COLO668 (cell line): Measurements from ENCODE around the gene ARHGEF2.

Source experiments
- DNase-seq: peaks from one replicate; lab custom pipeline; 2025; ENCODE audit not compliant: unreplicated experiment; lab: John Stamatoyannopoulos, UW

Gene ARHGEF2

DNA sequence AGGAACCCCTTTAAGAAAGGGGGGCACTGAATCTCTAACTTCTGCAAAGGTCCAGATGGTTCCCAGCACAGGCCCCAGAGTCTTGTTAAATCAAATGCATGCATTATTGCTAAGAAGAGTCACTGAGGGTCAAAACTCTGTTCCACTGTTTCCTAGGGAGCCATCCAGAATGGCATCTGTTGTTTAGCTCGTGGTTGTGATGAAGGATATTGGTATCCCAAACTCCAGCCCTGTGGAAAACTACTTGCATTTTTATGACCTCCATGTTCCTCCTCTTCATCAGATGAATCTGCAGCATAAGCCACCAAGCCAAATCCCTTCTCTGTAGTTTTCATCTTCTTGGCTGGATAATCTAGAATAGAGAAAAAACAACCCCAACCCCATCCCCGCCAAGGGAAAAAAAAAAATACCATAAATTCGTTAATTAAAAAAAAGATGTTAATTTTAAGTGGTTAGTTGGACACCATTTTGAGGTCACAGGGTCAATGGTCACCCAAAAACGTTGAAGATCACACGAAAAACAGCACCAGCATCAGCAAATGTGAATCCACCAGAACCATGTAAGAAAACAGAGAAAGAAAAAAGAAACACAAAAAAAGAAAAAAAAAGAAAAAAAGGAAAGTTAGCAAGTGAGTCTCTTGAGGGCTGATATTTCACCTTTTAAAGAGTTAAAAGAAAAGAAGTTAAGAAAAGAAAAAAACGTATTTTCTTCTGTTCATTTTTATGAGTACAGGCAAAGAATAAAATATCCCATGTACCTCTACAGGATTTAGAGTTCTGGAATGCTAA lies 64.2 kb downstream of the ARHGEF2 start:
- no peak for DNase-seq

DNA sequence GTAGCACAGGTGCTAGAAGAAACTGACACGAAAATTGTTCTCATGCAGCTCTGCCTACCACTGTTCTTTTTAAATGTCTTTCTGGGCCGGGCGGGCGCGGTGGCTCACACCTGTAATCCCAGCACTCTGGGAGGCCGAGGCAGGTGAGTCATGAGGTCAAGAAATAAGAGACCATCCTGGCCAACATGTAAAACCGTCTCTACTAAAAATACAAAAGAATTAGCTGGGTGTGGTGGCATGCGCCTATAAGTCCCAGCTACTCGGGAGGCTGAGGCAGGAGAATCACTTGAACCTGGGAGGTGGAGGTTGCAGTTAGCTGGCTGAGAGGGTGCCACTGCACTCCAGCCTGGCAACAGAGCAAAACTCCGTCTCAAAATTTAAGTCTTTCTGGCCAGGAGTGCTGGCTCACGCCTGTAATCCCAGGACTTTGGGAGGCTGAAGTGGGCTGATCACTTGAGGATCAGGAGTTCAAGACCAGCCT lies 66.3 kb downstream of the ARHGEF2 start:
- peak; percentile 19 for DNase-seq

DNA sequence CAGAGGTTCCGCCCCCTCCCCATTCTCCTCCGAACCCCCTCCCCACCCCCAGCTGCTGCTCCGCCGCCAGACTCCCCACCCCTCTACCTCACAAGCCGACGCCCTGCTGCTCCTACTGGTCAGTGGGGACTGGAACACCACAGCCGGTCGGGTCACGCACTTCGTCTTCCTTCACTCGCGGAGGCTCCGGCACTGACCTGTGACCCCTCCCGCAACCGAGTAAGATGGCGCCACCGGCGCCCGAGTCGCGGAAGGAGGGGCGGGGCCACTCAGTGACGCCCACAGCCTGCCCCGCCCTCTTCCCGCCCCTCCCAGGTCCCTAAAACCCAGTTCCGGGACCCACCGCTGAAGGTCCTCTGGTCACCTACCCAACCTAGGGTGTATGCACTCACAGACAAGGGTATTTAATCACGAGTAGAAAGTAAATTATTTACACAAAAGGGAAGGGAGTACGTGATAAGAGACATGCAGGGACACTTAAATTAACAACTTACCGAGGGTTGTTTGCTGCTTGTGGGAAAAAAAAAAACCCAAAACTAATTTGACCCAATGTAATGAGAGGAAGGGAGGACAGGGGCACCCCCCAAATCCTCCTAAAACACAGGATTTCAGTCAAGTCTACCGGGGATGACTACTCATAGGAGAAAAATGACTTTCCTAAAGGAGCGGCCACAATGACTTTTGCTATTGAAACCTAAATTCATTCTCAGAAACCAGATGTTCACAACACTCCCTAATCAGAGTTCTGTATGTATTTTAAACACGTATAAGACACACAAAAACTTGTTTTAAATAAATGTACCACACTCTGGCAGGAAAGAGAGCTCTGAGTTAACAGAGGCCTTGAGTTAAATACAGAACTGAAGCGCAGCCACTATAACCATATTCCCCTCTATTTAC lies 66.9 kb downstream of the ARHGEF2 start, which contains the start of gene RIT1:
Gene RIT1 (minus strand): TSS at position 194 of the 900 bp plus-strand sequence. CDS start 588 bp downstream, outside the sequence.
- DNase-seq, result peak; percentile 88

DNA sequence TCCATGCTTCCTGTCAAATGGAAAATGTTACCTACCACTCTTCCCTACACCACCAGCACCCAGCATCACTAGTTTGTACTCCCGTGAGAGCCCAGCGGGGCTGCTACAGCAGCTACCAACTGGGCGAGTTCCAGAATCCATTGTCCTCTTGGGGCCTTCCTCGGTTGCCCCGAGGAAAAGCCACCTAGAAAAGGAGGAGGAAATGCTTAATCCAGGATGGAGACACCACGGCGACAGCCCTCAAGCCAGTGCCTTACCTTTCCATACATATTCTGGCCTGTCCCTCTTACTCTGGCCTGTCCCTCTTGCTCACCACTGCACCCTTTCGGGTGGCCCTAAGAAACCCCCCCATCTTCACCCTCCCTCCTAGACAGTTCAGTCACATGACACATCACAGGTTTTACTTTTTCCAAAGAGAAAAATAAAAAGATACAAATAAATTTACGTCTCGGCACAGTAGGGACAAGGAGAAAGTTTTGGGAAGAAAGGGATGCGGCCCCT lies 67.7 kb downstream of the ARHGEF2 start:
- DNase-seq, result peak; percentile 34

DNA sequence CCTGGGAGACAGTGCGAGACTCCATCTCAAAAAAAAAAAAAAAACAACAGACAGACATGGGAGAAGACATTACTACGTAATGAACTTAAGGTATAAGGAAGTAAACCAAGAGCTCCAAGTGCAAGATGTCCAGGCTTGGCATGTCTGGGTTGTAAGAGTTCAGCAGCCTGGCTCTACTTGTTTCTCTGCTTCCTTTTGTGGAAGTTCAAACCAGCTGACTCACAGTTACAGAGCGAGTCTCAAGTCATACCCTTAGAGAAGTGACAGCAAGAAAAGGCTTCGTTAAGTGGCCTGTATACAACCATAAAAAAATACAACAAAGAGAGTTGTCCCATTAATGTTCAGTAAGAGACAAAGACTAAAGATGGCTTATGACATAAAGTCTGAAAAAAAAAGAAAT lies 68.5 kb downstream of the ARHGEF2 start:
- no peak for DNase-seq

DNA sequence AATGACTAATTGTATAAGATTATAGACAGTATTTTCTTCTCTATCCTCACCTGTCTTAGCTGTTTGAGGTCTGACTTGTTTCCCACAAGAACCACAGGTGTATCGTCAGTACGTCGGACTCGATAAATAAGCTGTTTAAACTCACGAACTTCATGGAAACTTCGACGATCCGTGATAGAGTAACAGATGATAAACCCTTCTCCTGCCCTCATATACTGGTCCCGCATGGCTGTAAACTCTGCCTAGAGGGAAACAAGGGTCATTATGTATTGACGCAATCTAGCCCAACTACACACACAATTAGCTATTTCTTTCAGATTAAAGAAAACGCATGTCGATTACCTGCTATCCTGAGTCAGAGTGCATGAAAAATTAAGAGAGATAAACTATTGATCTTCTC lies 74.1 kb downstream of the ARHGEF2 start:
- DNase-seq, result no peak

DNA sequence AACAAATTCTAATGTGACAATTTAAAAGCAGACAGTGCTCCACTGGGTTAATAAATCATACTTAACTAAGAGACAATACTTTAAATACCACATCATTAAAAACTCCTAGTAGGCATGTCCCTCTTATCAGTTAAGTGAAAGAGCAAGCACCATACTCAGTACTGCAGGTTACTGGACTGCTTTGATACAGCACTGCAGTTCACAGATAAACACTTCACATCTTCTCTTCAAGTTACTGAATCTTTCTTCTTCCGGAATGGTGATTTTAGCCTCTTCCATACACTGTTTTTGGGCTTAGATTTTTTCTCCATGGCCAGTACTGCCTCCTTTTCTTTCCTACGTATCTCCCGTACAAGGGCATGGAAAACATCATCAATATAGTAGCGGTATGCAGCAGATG lies 78.2 kb downstream of the ARHGEF2 start:
- DNase-seq, result no peak

DNA sequence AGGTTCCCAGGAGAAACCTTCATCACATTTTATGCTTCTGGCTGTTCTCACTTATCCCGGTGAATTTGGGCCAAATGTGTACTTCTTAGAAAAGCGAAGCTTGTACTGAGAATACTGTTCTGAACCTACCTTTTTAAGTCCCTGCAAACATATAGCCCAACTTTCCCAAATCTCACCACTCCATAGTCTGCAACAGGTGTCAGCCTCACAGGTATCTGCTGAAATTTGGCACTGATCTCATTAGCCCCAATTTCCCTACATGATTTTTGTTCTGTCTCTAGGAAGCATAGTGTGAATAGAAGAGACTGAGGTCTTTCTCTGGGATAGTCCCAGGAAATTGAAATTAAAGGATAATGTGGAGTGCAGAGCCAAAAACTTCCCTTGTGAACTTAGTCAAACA lies 78.7 kb downstream of the ARHGEF2 start:
- DNase-seq, result no peak

DNA sequence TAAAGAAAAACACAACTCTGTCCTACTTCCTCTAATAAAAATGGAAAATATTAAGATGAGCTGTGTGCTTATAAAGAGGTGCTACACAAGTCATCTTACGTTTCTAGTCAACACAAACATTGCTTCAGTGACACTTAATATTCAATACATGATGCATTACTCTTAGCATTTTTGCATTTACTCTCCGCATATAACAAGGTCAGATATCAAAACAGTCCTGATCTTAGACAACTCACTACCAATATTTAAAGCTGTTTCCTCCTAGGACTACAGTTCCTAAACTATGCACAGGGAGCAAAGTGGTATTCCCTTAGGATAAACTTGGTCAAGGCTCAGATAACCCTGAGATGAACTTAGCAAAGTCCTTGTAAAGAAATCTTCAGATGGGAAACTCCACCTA lies 79.5 kb downstream of the ARHGEF2 start:
- no peak for DNase-seq

DNA sequence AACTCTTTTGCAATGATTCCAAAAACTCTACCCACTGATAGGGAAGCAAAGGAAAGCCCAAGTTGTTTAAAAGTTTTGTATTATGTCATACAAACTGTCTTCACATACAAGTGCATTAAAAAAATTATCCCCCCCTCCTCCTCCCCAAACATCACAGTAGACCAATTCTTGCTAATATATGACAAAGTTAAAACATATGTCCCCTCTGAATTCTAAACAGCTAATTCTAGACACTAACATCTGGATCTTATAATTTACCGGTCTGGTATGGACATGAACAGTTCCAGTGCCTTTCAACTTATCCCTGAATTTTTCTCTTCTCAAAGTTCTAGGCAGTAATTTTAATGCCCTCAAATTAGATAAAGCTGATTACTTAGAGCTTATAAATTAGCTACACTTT lies 80.6 kb downstream of the ARHGEF2 start:
- DNase-seq, result no peak
